K562 (cell line): ENCODE results near the gene SLC3A2. TPM values are rescaled to one million over a fixed set of nuclear protein-coding genes. Genes with fewer than 3 reads are reported as not detected.

ENCODE experiments used
- ARHGAP35 ChIP-seq: fragments of 450-650 bp; IDR thresholded peaks from 2 replicates; pipeline ENCODE4 v1.6.1; 2018; ENCODE audit not compliant: partially characterized antibody
- CHD2 ChIP-seq: IDR thresholded peaks from 2 replicates; pipeline ENCODE4 v1.6.1; 2011; ENCODE audit warnings: low read depth, low read length
- CHD4 ChIP-seq: fragments of 200-600 bp; sonication (generic); IDR thresholded peaks from 3 replicates; pipeline ENCODE4 v1.6.1; 2012; ENCODE audit warnings: low read depth, mild to moderate bottlenecking, mixed read lengths, low read length, inconsistent platforms; ENCODE audit not compliant: insufficient read depth, insufficient replicate concordance, poor library complexity, severe bottlenecking
- CSDE1 ChIP-seq, 2 experiments: fragments of 450-650 bp; IDR thresholded peaks; 2 replicates each; pipeline ENCODE4 v1.6.1; 2016; ENCODE audit warnings: mild to moderate bottlenecking in 1 of 2
- DDX20 ChIP-seq: fragments of 450-650 bp; IDR thresholded peaks from 2 replicates; pipeline ENCODE4 v1.6.1; 2016; ENCODE audit warnings: missing genetic modification characterization, low read depth, mild to moderate bottlenecking, missing compliant biosample characterization, moderate library complexity
- FOXP1 ChIP-seq: sonication (generic); formaldehyde crosslinking; IDR thresholded peaks from 2 replicates; pipeline ENCODE4 v1.8.0; 2022; ENCODE audit warnings: mild to moderate bottlenecking, missing genetic modification reagents
- HMGN3 ChIP-seq: IDR thresholded peaks from 2 replicates; pipeline ENCODE4 v1.6.1; 2011; ENCODE audit warnings: borderline replicate concordance, low read depth, mild to moderate bottlenecking, mixed read lengths, low read length; ENCODE audit not compliant: insufficient read length; ENCODE audit errors: extremely low read depth
- KLF13 ChIP-seq: fragments of 450-650 bp; IDR thresholded peaks from 2 replicates; pipeline ENCODE4 v1.6.1; 2016; ENCODE audit warnings: missing genetic modification characterization, low read depth, mild to moderate bottlenecking, missing compliant biosample characterization, moderate library complexity, borderline replicate concordance
- LEF1 ChIP-seq: fragments of 450-650 bp; IDR thresholded peaks from 2 replicates; pipeline ENCODE4 v1.6.1; 2016; ENCODE audit warnings: mild to moderate bottlenecking
- MEIS2 ChIP-seq: fragments of 450-650 bp; IDR thresholded peaks from 2 replicates; pipeline ENCODE4 v1.6.1; 2014; ENCODE audit warnings: mild to moderate bottlenecking; ENCODE audit not compliant: partially characterized antibody
- NFE2 ChIP-seq: IDR thresholded peaks from 2 replicates; pipeline ENCODE4 v1.6.1; 2014; ENCODE audit warnings: antibody characterized with exemption, low read depth
- OTX1 ChIP-seq: fragments of 450-650 bp; formaldehyde crosslinking; IDR thresholded peaks from 2 replicates; pipeline ENCODE4 v1.4.0; 2022; ENCODE audit warnings: mild to moderate bottlenecking
- PYGO2 ChIP-seq: fragments of 450-650 bp; IDR thresholded peaks from 2 replicates; pipeline ENCODE4 v1.6.1; 2016; ENCODE audit warnings: mild to moderate bottlenecking, missing genetic modification characterization, moderate library complexity, missing compliant biosample characterization
- SLC30A9 ChIP-seq: fragments of 250-450 bp; sonication (Bioruptor Pico); IDR thresholded peaks from 2 replicates; pipeline ENCODE4 v1.8.0; 2022; ENCODE audit warnings: mild to moderate bottlenecking, moderate library complexity
- SPI1 ChIP-seq: IDR thresholded peaks from 2 replicates; pipeline ENCODE4 v1.6.1; 2011; ENCODE audit warnings: low read depth, low read length, control low read depth, borderline replicate concordance
- TARDBP ChIP-seq: fragments of 450-650 bp; IDR thresholded peaks from 2 replicates; pipeline ENCODE4 v1.6.1; 2016
- ZNF12 ChIP-seq: sonication (generic); formaldehyde crosslinking; IDR thresholded peaks from 2 replicates; pipeline ENCODE4 v1.4.0; 2020; ENCODE audit warnings: mild to moderate bottlenecking, missing genetic modification reagents
- ZNF134 ChIP-seq: fragments of 250-450 bp; sonication (Bioruptor Pico); conservative IDR thresholded peaks from 2 replicates; pipeline ENCODE4 v1.4.0; 2020
- ZNF316 ChIP-seq: fragments of 450-650 bp; IDR thresholded peaks from 2 replicates; pipeline ENCODE4 v1.6.1; 2016
- ZNF584 ChIP-seq: fragments of 200-800 bp; sonication (Bioruptor generic); IDR thresholded peaks from 2 replicates; pipeline ENCODE4 v1.6.1; 2016; ENCODE audit warnings: low read depth, mild to moderate bottlenecking, missing genetic modification characterization, missing compliant biosample characterization
- ZNF586 ChIP-seq: fragments of 450-650 bp; formaldehyde crosslinking; conservative IDR thresholded peaks from 2 replicates; pipeline ENCODE4 v1.4.0; 2020; ENCODE audit warnings: mild to moderate bottlenecking, moderate library complexity
- ZNF717 ChIP-seq: fragments of 250-450 bp; sonication (Bioruptor Pico); IDR thresholded peaks from 2 replicates; pipeline ENCODE4 v1.5.0; 2021
- ZSCAN32 ChIP-seq: fragments of 450-650 bp; formaldehyde crosslinking; IDR thresholded peaks from 2 replicates; pipeline ENCODE4 v1.4.0; 2020; ENCODE audit warnings: mild to moderate bottlenecking, moderate library complexity
- polyA plus RNA-seq, 8 experiments: library from polyadenylated mRNA; depleted of rRNA in 4 of 8; stranded (reverse) in 5 of 8; unstranded in 3 of 8; fragments of >200 nt; fragmentation: Nextera tagmentation in 2 of 8; fragmentation: Illumina TruSeq in 1 of 8; extraction: Ambion mirVana in 2 of 8; extraction: Trizol in 1 of 8; gene quantifications; 2 replicates each; pipeline versions ENCODE4 v1.2.1 to v1.2.3, GENCODE V29; 2011 to 2014; ENCODE audit warnings: inconsistent platforms in 1 of 8, missing spikeins in 1 of 8
- total RNA-seq, 7 experiments: library from RNA; depleted of rRNA in 6 of 7; stranded (reverse); fragments of >200 nt in 6 of 7; fragmentation: Illumina TruSeq in 2 of 7; extraction: Trizol in 2 of 7; gene quantifications; 2 replicates each; pipeline versions ENCODE4 v1.2.1 to v1.2.3, GENCODE V29; 2011 to 2021; ENCODE audit warnings: low replicate concordance in 1 of 7
- TF ChIP-seq, protein P1 (sequence below): fragments of 450-650 bp; formaldehyde crosslinking; IDR thresholded peaks from 2 replicates; pipeline ENCODE4 v1.4.0; 2020; ENCODE audit warnings: mild to moderate bottlenecking, moderate library complexity
- TF ChIP-seq, protein P2 (sequence below), 2 experiments: fragments of 250-450 bp in 1 of 2; fragments of 450-650 bp in 1 of 2; sonication (Bioruptor Pico) in 1 of 2; IDR thresholded peaks; 2 replicates each; pipeline versions ENCODE4 v1.6.1 to v1.8.0; 2016 to 2021; ENCODE audit warnings: mild to moderate bottlenecking in 2 of 2, moderate library complexity in 2 of 2, missing compliant biosample characterization in 1 of 2, missing genetic modification characterization in 1 of 2

Gene SLC3A2
- total and polyA plus RNA-seq, 9 of the 15 experiments (the other 6 are each of a cell fraction or from before 2014, with no cell fraction given) = 20.0 to 296 (median 214) TPM

DNA sequence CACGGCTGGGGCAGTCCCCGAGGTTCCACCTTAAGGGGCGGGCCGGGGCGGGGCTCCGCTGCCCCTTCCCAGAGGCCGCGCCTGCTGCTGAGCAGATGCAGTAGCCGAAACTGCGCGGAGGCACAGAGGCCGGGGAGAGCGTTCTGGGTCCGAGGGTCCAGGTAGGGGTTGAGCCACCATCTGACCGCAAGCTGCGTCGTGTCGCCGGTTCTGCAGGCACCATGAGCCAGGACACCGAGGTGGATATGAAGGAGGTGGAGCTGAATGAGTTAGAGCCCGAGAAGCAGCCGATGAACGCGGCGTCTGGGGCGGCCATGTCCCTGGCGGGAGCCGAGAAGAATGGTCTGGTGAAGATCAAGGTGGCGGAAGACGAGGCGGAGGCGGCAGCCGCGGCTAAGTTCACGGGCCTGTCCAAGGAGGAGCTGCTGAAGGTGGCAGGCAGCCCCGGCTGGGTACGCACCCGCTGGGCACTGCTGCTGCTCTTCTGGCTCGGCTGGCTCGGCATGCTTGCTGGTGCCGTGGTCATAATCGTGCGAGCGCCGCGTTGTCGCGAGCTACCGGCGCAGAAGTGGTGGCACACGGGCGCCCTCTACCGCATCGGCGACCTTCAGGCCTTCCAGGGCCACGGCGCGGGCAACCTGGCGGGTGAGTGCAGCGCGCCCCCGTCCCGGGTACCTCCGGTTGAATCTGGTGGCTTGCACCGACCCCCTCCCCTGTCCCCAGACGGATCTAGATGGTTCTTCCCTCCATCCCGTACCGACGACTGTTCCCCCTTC is at the start of gene SLC3A2 (continued):
- TF ChIP-seq, protein P1, sequence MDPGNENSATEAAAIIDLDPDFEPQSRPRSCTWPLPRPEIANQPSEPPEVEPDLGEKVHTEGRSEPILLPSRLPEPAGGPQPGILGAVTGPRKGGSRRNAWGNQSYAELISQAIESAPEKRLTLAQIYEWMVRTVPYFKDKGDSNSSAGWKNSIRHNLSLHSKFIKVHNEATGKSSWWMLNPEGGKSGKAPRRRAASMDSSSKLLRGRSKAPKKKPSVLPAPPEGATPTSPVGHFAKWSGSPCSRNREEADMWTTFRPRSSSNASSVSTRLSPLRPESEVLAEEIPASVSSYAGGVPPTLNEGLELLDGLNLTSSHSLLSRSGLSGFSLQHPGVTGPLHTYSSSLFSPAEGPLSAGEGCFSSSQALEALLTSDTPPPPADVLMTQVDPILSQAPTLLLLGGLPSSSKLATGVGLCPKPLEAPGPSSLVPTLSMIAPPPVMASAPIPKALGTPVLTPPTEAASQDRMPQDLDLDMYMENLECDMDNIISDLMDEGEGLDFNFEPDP (CRISPR knock-in tag) = no peak; the same call in 1 of the 2 replicates
- TF ChIP-seq CHD4 (no peak), ZNF584 (peak; percentile 68; the same call in 1 of the 2 replicates), MEIS2 (no peak), ARHGAP35 (no peak), KLF13 (no peak), LEF1 (no peak), DDX20 (no peak), CSDE1 (IDR thresholded peaks at IDR 0.05) (no peak), HMGN3 (peak; percentile 85), NFE2 (no peak; the same call in 1 of the 2 replicates), ZNF134 (CRISPR knock-in tag) (no peak), SPI1 (no peak), ZNF717 (no peak), SLC30A9 (CRISPR knock-in tag) (no peak), FOXP1 (CRISPR knock-in tag) (peak; percentile 89), CHD2 (peak; percentile 67), PYGO2 (tag) (no peak), OTX1 (CRISPR knock-in tag) (peak; percentile 67), ZNF586 (no peak), ZNF316 (no peak), ZNF12 (CRISPR knock-in tag) (peak; percentile 78), ZSCAN32 (CRISPR knock-in tag) (no peak; the same call in none of the 2 replicates), TARDBP (no peak; the same call in none of the 2 replicates)
- TF ChIP-seq, protein P2, sequence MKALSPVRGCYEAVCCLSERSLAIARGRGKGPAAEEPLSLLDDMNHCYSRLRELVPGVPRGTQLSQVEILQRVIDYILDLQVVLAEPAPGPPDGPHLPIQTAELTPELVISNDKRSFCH (CRISPR knock-in tag; IDR thresholded peaks at IDR 0.05) = no peak
- TF ChIP-seq, protein P2 (tag; IDR thresholded peaks at IDR 0.05) = peak; percentile 95
